GM21717 (cell line): ENCODE data around the gene UBE2D2.
"Not testable (repeated sequence)": the region's sequence is repeated elsewhere in the genome, so short reads cannot be mapped to it uniquely, and the experiment has no call there.

Experiments
- ATAC-seq: cut with Tn5 transposase; IDR thresholded peaks from one replicate; pipeline ENCODE4 v1.9.1; 2021; ENCODE audit warnings: mild to moderate bottlenecking, moderate library complexity; ENCODE audit not compliant: unreplicated experiment

UBE2D2 gene

GRCh38 chr5:139578325-139578724 lies 17.2 kb downstream of the UBE2D2 start:
- no peak for ATAC-seq

DNA sequence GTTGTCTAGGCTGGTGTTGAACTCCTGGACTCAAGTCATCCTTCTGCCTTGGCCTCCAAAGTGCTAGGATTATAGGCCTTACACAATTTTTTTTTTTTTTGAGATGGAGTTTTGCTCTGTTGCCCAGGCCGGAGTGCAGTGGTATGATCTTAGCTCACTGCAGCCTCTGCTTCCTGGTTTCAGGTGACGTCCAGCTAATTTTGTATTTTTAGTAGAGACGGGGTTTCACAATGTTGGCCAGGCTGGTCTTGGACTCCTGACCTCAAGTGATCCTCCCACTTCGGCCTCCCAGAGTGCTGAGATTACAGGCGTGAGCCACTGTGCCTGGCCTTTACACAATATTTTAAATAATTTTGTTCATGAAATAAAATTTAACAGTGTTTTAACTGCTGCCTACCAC lies 21.0 kb downstream of the UBE2D2 start:
- ATAC-seq: not testable (repeated sequence)

DNA sequence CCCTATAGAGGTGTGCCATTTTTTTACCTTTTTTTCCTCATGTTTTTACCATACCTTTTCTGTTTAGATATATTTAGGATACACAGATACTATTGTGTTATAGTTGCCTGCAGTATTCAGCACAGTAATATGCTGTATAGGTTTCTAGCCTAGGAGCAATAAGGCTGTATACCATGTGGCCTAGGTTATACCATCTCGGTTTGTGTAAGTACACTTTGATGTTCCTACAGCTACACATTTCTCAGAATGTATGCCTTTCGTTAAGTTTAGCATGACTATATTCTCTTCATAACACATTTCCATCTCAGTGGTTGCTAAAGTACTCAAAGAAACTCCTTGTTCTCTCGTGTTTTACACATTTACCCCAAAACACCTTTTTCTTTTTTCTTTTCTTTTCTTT lies 23.0 kb downstream of the UBE2D2 start:
- ATAC-seq: no peak

DNA sequence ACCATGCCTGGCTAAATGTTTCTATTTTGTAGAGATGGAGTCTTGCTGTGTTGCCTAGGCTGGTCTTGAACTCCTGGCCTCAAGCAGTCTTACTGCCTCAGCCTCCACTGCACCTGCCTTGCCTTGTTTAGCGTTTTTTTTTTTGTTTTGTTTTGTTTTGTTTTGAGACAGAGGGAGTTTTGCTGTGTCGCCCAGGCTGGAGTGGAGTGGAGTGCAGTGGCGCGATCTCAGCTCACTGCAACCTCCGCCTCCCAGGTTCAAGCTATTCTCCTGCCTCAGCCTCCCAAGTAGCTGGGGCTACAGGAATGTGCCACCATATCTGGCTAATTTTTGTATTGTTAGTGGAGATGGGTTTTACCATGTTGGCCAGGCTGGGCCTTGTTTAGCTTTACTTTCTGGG lies 27.0 kb downstream of the UBE2D2 start:
- not testable (repeated sequence) for ATAC-seq

GRCh38 chr5:139588962-139589361 lies 27.8 kb downstream of the UBE2D2 start:
- ATAC-seq: no peak

DNA sequence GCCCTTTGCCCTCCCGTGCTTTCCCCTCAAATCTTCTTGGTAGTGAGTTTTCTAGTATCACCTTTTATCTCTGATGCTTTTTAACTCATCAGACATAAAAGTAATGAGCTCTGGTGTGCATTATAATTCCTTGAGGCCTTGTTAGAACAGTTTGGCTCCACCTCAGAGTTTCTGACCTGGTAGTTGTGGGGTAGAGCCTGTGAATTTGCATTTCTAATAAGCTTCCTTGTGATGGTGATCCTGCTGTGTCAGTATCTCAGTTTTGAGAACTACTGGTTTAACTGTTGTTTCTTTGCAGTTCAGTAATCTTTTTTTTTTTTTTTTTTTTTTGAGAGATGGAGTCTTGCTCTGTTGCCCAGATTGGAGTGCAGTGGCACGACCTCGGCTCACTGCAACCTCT lies 31.1 kb downstream of the UBE2D2 start:
- no peak for ATAC-seq

DNA sequence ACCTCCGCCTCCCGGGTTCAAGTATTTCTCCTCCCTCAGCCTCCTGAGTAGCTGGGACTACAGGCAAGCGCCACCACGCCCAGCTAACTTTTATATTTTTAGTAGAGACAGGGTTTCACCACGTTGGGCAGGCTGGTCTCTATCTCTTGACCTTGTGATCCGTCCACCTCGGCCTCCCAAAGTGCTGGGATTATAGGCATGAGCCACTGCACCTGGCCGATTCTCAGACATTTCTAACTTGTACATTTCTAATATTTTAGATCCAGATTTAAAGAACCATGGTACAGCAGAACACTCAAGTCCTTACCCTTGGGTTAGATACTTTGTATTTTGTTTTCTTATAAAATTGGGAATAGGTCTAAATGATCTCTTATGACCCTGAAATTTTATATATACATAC lies 31.9 kb downstream of the UBE2D2 start:
- ATAC-seq: not testable (repeated sequence)

- ATAC-seq: no peak
Measured at GRCh38 chr5:139593716-139594319, 32.7 kb downstream of the UBE2D2 start.

- ATAC-seq: no peak
Measured at GRCh38 chr5:139597134-139597533, 36.0 kb downstream of the UBE2D2 start.

- not testable (repeated sequence) for ATAC-seq
Measured at GRCh38 chr5:139598601-139598965, 37.4 kb downstream of the UBE2D2 start.

- no peak for ATAC-seq
Measured at GRCh38 chr5:139600336-139600949, 39.3 kb downstream of the UBE2D2 start.

- ATAC-seq: no peak
Measured at GRCh38 chr5:139601429-139601828, 40.3 kb downstream of the UBE2D2 start.

DNA sequence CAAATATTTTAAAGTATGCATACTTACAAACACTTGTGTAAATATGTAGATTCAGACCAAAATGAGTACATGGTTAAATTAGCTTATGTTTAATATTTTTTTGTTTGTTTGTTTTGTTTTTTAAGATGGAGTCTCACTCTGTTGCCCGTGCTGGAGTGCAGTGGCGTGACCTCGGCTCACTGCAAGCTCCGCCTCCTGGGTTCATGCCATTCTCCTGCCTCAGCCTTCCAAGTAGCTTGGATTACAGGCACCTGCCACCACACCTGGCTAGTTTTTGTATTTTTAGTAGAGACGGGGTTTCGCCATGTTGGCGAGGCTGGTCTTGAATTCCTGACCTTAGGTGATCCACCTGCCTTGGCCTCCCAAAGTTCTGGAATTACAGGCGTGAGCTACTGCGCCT lies 40.8 kb downstream of the UBE2D2 start:
- ATAC-seq: not testable (repeated sequence)

GRCh38 chr5:139605887-139606286 lies 44.7 kb downstream of the UBE2D2 start:
- ATAC-seq: no peak

GRCh38 chr5:139611703-139612584 lies 50.8 kb downstream of the UBE2D2 start:
- no peak for ATAC-seq

- ATAC-seq: no peak
Measured at GRCh38 chr5:139619861-139620260, 58.7 kb downstream of the UBE2D2 start.

- ATAC-seq: not testable (repeated sequence)
Measured at GRCh38 chr5:139625398-139625797, 64.3 kb downstream of the UBE2D2 start.

DNA sequence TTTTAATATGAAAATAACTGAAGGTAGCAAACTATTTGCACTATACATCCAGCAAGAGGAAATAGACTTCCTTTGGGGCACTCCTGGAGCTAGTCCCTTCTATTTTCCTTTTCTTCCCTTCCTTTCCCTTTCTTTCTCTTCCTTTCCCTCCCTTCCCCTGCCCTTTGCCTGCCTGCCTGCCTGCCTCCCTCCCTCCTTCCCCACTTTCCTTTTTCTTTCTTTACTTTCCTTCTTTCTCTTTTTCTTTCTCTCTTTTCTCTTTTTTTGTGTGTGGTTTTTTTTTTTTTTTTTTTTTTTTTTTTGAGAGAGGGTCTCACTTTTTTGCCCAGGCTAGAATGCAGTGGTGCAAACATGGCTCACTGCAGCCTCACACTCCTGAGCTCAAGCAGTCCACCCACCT lies 69.7 kb downstream of the UBE2D2 start:
- no peak for ATAC-seq

DNA sequence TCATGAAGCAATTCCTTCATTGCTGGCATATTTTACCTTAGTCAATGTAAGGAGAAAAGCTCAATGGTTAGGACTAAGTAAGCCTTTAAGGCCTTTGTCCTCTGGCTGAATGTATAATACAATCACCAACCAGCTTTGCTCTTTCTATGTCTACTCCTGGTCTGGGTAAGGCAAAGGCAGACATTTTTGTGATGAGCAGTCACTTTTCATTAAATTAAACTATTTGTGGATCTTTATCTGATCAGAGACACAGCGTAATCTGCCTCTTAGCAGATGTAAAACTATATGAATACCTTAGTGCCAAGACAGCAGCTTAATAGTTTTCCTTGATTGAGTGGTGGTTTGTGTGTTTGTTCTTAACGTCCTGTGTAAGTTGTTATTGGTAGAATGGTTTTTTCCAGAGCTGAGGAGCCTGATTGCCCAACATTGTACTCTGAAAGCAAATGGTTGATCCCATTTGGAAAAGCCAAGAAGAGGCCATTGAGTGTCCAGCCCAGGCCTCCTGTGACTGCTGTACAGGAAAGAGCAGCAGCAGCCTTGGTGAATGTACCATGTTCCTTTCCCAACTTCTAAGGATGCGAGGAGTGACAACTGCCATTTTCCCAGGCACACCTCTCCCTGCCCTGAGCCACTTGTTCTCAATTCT lies 70.5 kb downstream of the UBE2D2 start:
- ATAC-seq: no peak

DNA sequence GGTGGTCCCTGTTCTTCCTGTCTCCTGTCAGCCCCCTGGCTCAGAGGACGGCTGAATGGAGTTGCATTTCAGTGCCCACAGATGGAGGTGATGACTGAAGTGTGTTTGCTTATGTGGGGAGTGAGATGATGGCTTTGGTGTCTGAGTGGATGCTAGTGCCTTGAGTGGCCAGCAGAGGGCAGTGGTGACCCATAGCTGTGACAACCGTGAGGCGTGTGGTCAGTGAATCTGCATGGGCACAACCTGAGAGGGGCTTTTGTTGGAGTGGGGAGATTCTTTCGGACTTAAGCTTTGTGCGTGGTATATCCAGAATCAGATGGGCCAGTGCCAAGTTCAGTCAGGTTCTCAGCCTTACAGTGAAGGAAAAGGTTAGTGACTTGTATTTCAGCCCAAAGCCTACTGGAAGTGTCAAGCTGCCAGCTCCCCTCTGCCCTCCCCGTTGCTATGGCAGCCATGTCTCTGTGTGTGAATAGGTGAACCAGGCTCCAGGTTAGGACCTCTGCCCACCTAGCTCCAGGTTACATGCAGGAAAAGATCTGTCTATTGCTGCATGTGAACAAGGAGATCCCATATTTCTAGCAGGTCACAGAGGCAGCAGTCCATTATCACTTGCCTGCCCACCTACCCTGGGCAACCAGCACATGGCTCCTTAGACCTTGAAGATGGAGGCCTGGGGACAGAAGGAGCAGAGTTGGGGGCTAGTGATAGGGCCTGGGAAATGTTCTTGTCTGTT lies 72.3 kb downstream of the UBE2D2 start:
- ATAC-seq: no peak

- no peak for ATAC-seq
Measured at GRCh38 chr5:139634028-139634325, 72.8 kb downstream of the UBE2D2 start.
